NCI-H2227 (cell line): Measurements from ENCODE around the gene SLC25A38.

ENCODE experiments used
- DNase-seq: peaks from one replicate; lab custom pipeline; 2025; ENCODE audit not compliant: unreplicated experiment; lab: John Stamatoyannopoulos, UW

The SLC25A38 gene

DNA sequence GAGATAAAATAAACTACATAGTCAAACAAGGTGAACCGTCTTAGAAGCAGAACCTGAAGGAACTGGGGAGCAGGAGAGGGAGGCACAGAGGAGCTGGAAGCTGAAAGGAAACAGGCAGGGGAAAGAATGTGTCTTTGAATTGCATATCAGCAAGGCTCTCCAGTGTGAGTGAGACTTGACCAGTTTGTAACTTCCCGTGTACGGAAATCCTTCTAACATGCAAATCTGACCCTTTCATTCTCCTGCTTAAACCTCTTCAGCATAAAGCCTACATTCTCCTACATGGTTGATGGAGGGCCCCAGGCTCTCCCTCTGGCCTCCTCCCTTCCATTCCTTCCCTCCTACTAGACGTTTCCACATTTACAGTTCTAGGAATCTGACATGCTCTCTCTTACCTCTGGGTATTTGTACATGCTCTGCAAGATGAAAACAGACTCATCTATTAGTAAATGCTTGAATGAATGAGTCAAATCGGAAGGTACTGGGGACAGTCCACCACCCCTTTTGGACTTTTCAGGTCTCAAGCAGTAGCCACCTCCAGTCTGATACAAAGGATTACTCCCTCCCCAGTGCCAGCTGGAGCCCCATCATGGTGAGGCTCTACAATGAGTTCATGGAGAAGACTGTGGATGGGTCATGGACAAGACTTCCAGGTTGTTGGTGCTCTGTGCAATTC, 6.1 kb upstream of the SLC25A38 start:
- no peak for DNase-seq

DNA sequence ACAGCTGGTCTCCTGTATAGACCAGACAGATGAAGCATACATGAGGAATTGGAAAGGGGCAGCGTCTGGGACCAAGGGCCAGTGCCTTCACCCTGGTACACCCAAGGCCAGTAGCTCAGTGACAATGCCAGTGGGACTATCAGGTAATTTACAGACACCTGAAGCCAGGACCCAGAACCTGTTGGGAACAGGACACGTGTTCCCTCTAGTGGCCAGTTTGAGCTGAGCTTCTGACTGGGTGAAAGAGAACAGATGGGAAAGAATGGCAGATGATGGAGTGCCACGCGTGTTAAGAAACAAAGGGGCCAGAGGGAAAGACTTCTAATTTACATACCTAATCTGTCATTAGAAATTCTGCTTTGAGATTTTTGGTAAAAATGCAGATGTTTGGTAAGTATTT, 5.1 kb upstream of the SLC25A38 start:
- no peak for DNase-seq

- no peak for DNase-seq
Observed at GRCh38 chr3:39378957-39379777, 4.0 kb upstream of the SLC25A38 start.

- no peak for DNase-seq
Observed at GRCh38 chr3:39379778-39380155, 3.4 kb upstream of the SLC25A38 start.

DNA sequence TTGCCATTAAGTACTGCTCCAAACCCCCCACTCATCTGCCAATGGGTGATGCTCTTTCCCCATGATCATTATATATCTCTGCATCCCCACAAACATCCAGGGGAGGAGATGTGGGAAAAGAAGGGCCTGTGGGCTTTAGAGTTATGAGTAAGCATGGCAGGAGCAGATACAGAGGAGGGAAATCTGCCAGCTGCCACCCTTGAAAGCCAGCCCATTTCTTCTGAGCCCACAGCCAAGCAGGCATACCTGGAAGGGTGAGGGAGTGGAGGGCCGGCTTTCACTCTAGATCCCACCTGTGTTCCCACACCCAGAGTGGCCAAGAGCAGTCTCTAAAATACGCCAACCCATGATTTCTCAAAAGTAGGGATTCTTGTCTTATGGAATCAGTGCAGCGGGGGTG, 1.7 kb upstream of the SLC25A38 start:
- no peak for DNase-seq

GRCh38 chr3:39383881-39384664, 903 bp downstream of the SLC25A38 start:
- DNase-seq = no peak

- DNase-seq = no peak
Observed at GRCh38 chr3:39384665-39385000, 1.5 kb downstream of the SLC25A38 start.

- DNase-seq = no peak
Observed at GRCh38 chr3:39385456-39386090, 2.4 kb downstream of the SLC25A38 start.

DNA sequence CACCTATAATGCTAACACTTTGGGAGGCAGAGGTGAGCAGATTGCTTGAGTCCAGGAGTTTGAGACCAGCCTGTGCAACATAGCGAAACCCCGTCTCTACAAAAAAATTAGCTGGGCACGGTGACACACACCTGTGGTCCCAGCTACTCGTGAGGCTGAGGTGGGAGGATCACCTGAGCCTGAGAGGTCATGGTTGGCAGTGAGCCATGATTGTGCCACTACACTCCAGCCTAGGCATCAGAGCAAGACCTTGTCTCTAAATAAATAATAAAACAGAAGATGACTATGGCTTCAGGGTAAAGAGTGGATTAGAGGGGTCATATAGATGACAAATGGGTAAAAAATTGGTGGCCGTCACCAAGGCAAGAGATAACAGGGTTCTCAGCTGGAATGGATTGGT, 3.1 kb downstream of the SLC25A38 start:
- no peak for DNase-seq

DNA sequence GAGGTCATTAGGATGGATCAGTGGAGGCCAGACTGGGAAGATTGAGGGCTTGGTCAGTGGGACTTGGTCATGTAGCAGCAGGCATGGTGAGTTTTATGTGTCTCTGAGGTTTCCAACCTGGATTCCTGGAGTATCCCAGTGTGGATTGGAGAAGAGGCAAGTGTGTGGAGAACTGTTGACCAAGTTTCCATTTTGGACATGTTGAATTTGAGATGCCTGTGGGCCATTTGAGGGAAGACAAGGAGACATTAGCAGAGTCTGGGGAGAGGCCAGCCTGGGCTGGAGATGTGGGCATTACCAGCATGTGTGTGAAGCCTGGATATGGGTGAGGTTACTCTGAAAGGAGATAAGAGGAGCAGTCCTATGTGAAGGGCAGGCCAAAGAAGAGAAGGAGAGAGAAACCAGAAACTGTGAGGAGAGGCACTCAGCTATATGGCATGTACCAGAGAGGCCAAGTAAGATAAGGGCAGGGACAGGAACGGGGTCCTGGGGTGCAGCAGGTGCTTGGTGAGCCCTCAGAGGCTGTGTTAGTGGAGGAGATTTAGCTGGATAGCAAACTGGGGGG, 4.3 kb downstream of the SLC25A38 start:
- DNase-seq = no peak

- DNase-seq = no peak
Observed at GRCh38 chr3:39388153-39388552, 5.0 kb downstream of the SLC25A38 start.

- DNase-seq = no peak
Observed at GRCh38 chr3:39388741-39389248, 5.6 kb downstream of the SLC25A38 start.

DNA sequence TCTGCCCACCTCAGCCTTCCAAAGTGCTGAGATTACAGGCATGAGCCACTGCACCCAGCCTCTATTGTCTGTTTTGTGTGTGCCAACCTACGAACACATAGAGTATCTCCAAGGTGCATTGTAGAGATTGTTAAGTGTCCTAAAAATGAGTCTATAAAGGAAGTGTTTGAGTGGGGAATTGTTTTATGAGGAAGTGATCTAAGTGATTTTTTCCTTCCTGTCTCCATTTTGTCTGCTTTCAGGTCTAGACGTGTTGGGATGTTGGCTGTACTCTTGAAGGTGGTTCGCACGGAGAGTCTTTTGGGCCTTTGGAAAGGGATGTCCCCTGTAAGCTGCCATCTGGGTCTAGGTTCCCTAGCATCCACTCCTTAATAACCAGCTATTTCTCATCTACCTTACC, 7.0 kb downstream of the SLC25A38 start:
- DNase-seq = no peak

DNA sequence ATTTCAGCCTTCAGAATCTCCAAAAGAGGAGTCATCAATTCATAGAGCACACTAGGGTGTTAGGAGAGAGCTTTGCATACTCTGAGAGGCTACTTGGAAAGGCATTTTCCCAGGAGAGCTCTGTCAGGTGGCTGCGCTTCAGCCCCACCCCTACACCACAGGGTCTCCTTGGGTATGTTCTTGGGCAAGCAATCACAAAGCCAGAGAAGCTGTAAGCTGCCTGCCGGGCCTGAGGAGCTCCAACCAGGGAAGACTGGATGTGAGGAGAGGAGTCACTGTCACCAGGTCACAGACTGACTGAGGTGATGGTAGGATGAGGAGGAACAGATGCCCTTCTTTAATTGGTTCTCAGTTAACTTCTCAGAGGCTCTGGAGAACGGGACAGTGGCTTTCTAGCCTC, 13.5 kb downstream of the SLC25A38 start:
- DNase-seq = no peak

GRCh38 chr3:39398700-39399099, 15.5 kb downstream of the SLC25A38 start:
- DNase-seq = no peak

GRCh38 chr3:39401983-39402382, 18.8 kb downstream of the SLC25A38 start:
- DNase-seq = no peak

GRCh38 chr3:39404943-39405686, 21.9 kb downstream of the SLC25A38 start:
- DNase-seq = no peak

DNA sequence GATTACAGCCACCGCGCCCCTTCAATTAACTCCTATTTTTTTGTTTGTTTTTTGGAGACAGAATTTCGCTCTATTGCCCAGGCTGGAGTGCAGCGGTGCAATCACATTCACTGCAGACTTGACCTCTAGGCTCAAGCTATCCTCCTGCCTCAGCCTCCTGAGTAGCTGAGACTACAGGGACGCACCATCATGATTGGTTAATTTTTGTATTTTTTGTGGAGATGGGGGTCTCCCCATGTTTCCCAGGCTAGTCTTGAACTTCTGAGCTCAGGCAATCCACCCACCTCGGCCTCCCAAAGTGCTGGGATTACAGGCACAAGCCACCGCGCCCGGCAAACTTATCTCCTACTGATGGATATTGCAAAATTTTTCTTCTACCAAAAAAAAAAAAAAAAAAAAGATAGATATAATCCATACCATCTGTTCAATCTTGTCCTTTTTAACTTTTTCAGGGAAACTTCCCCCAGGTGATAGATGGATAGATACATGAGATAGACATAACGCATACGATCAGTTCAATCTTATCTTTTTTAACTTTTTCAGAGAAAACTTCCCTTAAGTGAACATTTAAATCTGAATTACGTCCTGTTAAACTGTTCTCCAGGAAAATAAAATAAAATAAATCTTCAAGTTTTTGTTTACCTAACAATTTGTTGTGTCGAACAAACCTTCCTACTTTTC, 22.7 kb downstream of the SLC25A38 start:
- no peak for DNase-seq

GRCh38 chr3:39406368-39407258, 23.4 kb downstream of the SLC25A38 start, which contains the start of gene RPSA:
TSS of gene RPSA (plus strand) at chr3:39406720. CDS start at chr3:39407654, 934 bp downstream.
- peak; percentile 94 for DNase-seq
